Fibroblast of lung (primary cell): Measurements from ENCODE around the gene CD160. TPM values are rescaled to one million over a fixed set of nuclear protein-coding genes. Genes with fewer than 3 reads are reported as not detected.
"Not testable (repeated sequence)": the region's sequence is repeated elsewhere in the genome, so short reads cannot be mapped to it uniquely, and the experiment has no call there.

Experiments used
- DNase-seq, 2 donors: peaks; one replicate each; pipeline versions ENCODE4 v3.0.0 to v3.0.0-alpha.2; 2010; ENCODE audit warnings: low read depth in 2 of 2
- H2AFZ ChIP-seq: 2 replicates; pipeline ENCODE4 v1.5.1; 2012; ENCODE audit warnings: low read length, control low read depth, inconsistent platforms
- H3K27ac ChIP-seq: 2 replicates; pipeline ENCODE4 v1.5.1; 2011; ENCODE audit warnings: low read length, control low read depth; ENCODE audit not compliant: insufficient read depth
- H3K27me3 ChIP-seq: 2 replicates; pipeline ENCODE4 v1.5.1; 2011; ENCODE audit warnings: mild to moderate bottlenecking, low read length; ENCODE audit not compliant: control insufficient read depth, insufficient read depth
- H3K36me3 ChIP-seq: 2 replicates; pipeline ENCODE4 v1.5.1; 2011; ENCODE audit warnings: low read length; ENCODE audit not compliant: control insufficient read depth, insufficient read depth
- H3K4me1 ChIP-seq: 2 replicates; pipeline ENCODE4 v1.5.1; 2011; ENCODE audit warnings: low read length; ENCODE audit not compliant: control insufficient read depth, insufficient read depth; ENCODE audit errors: extremely low read depth
- H3K4me2 ChIP-seq: 2 replicates; pipeline ENCODE4 v1.5.1; 2011; ENCODE audit warnings: low read length, control low read depth; ENCODE audit not compliant: insufficient read depth; ENCODE audit errors: extremely low read depth
- H3K4me3 ChIP-seq, 4 experiments: fragments of 200-600 bp in 1 of 4; sonication (generic) in 1 of 4; replicated peaks in 1 of 4; 2 replicates each; pipeline ENCODE4 v1.5.1; 2011 to 2016; ENCODE audit warnings: low read length in 4 of 4, low read depth in 3 of 4, mild to moderate bottlenecking in 3 of 4, control low read depth in 2 of 4, inconsistent platforms in 1 of 4, mixed read lengths in 1 of 4; ENCODE audit not compliant: insufficient read depth in 1 of 4; ENCODE audit errors: control extremely low read depth in 1 of 4
- H3K79me2 ChIP-seq: 2 replicates; pipeline ENCODE4 v1.5.1; 2012; ENCODE audit warnings: mild to moderate bottlenecking, low read length, inconsistent platforms; ENCODE audit not compliant: control insufficient read depth, insufficient read depth
- H3K9ac ChIP-seq: 2 replicates; pipeline ENCODE4 v1.5.1; 2011; ENCODE audit warnings: mild to moderate bottlenecking, low read length, control low read depth; ENCODE audit not compliant: insufficient read depth
- H3K9me3 ChIP-seq: 2 replicates; pipeline ENCODE4 v1.5.1; 2012; ENCODE audit warnings: low read depth, low read length; ENCODE audit not compliant: control insufficient read depth, insufficient read depth
- H4K20me1 ChIP-seq: 2 replicates; pipeline ENCODE4 v1.5.1; 2011; ENCODE audit warnings: low read length; ENCODE audit not compliant: control insufficient read depth, insufficient read depth; ENCODE audit errors: extremely low read depth
- CTCF ChIP-seq, 2 donors: IDR thresholded peaks in 1 of 2; conservative IDR thresholded peaks in 1 of 2; 1 replicate in 1 of 2; 2 replicates in 1 of 2; pipeline ENCODE4 v1.5.1; 2011 to 2012; ENCODE audit warnings: low read length in 2 of 2, control low read depth in 1 of 2, inconsistent platforms in 1 of 2, low read depth in 1 of 2, mild to moderate bottlenecking in 1 of 2
- EZH2 ChIP-seq: IDR thresholded peaks from 2 replicates; pipeline ENCODE4 v1.5.1; 2012; ENCODE audit warnings: low read length, control low read depth, mild to moderate bottlenecking; ENCODE audit errors: missing control alignments
- polyA plus RNA-seq, 2 donors: library from polyadenylated mRNA; depleted of rRNA in 1 of 2; stranded (reverse) in 1 of 2; unstranded in 1 of 2; fragments of >200 nt; gene quantifications; 2 replicates each; pipeline ENCODE4 v1.2.1, GENCODE V29; 2011 to 2012; ENCODE audit warnings: missing spikeins in 1 of 2
- total RNA-seq: library from RNA; depleted of rRNA; stranded (reverse); fragments of >200 nt; gene quantifications from 2 replicates; pipeline ENCODE4 v1.2.1, GENCODE V29; 2014

CD160 gene
- total and polyA plus RNA-seq, 2 donors (not counting 1 experiment from before 2014, with no cell fraction given), result not detected

GRCh38 chr1:145759721-145760120, 40.4 kb downstream of the CD160 start:
- Histone ChIP-seq H4K20me1 (no peaks in the 10 kb centered on the region), H3K4me1 (no peaks in the 10 kb centered on the region), H3K79me2 (no peaks in the 10 kb centered on the region), H2AFZ (no peak overlapping the region), H3K36me3 (peaks cover 3% of the 10 kb centered on the region), H3K4me2 (no peak overlapping the region), H3K4me3 (no peak overlapping the region), H3K27ac (no peak overlapping the region), H3K9me3 (no peaks in the 10 kb centered on the region), H3K27me3 (no peaks in the 10 kb centered on the region), H3K9ac (no peak overlapping the region)
- no peak for DNase-seq
- TF ChIP-seq CTCF (conservative IDR thresholded peaks at IDR 0.05 in 1 of 2, IDR thresholded peaks at IDR 0.05 in 1 of 2; ENCODE audit: low read depth in 1 of 2, low read length in 2 of 2) (no peak), EZH2 (no peak)

DNA sequence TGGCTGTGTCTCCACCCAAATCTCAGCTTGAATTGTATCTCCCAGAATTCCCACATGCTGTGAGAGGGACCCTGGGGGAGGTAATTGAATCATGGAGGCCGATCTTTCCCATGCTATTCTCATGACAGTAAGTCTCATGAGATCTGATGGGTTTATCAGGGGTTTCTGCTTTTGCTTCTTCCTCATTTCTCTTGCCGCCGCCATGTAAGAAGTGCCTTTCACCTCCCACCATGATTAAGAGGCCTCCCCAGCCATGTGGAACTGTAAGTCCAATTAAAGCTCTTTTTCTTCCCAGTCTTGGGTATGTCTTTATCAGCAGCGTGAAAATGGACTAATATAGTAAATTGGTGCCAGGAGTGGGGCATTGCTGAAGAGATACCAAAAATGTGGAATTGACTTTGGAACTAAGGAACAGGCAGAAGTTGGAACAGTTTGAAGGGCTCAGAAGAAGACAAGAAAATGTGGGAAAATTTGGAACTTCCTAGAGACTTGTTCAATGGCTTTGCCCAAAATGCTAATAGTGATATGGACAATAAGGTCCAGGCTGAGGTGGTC, 41.2 kb downstream of the CD160 start:
- not testable (repeated sequence) for DNase-seq, H4K20me1 ChIP-seq, H3K4me1 ChIP-seq, H2AFZ ChIP-seq, H3K4me3 ChIP-seq, H3K36me3 ChIP-seq, H3K27ac ChIP-seq, H3K79me2 ChIP-seq, H3K27me3 ChIP-seq, H3K9me3 ChIP-seq, H3K9ac ChIP-seq, H3K4me2 ChIP-seq

DNA sequence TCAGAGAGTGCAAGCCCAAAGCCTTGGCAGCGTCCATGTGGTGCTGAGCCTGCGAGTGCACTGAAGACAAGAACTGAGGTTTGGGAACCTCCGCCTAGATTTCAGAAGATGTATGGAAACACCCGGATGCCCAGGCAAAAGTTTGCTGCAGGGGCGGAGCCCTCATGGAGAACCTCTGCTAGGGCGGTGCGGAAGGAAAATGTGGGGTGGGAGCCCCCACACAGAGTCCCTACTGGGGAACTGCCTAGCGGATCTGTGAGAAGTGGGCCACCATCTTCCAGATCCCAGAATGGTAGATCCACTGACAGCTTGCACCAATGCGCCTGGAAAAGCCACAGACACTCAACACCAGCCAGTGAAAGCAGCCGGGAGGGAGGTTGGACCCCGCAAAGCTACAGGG, 42.2 kb downstream of the CD160 start:
- DNase-seq, H3K4me3 ChIP-seq, H3K4me2 ChIP-seq, H2AFZ ChIP-seq, H3K9ac ChIP-seq, H3K27me3 ChIP-seq, H3K79me2 ChIP-seq, H3K27ac ChIP-seq, H4K20me1 ChIP-seq, H3K4me1 ChIP-seq, H3K36me3 ChIP-seq, H3K9me3 ChIP-seq: not testable (repeated sequence)

- not testable (repeated sequence) for H3K79me2 ChIP-seq, H3K36me3 ChIP-seq, H2AFZ ChIP-seq, H3K9me3 ChIP-seq, H3K27ac ChIP-seq, H3K9ac ChIP-seq, H3K4me2 ChIP-seq, H4K20me1 ChIP-seq, H3K4me3 ChIP-seq, DNase-seq, H3K27me3 ChIP-seq, H3K4me1 ChIP-seq
These were observed 42.7 kb downstream of the CD160 start for GRCh38 chr1:145762001-145762400.

DNA sequence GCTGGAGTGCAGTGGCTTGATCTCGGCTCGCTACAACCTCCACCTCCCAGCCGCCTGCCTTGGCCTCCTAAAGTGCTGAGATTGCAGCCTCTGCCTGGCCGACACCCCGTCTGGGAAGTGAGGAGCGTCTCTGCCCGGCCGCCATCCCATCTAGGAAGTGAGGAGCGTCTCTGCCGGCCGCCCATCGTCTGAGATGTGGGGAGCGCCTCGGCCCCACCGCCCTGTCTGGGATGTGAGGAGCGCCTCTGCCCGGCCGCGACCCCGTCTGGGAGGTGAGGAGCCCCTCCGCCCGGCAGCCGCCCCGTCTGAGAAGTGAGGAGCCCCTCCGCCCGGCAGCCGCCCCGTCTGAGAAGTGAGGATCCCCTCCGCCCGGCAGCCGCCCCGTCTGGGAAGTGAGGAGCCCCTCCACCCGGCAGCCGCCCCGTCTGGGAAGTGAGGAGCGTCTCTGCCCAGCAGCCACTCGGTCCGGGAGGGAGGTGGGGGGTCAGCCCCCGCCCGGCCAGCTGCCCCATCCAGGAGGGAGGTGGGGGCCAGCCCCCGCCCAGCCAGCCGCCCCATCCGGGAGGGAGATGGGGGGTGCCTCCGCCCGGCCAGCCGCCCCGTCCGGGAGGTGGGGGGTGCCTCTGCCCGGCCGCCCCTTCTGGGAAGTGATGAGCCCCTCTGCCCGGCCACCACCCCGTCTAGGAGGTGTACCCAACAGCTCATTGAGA, 45.1 kb downstream of the CD160 start:
- not testable (repeated sequence) for H3K4me3 ChIP-seq, H4K20me1 ChIP-seq, H3K4me1 ChIP-seq, H3K9me3 ChIP-seq, H3K27me3 ChIP-seq, H2AFZ ChIP-seq, H3K4me2 ChIP-seq, H3K36me3 ChIP-seq, H3K9ac ChIP-seq, DNase-seq, H3K79me2 ChIP-seq, H3K27ac ChIP-seq

GRCh38 chr1:145765127-145765526, 45.8 kb downstream of the CD160 start:
- not testable (repeated sequence) for H3K36me3 ChIP-seq, H4K20me1 ChIP-seq, H3K9me3 ChIP-seq, H3K4me2 ChIP-seq, H3K27ac ChIP-seq, H2AFZ ChIP-seq, H3K4me1 ChIP-seq, H3K79me2 ChIP-seq, H3K9ac ChIP-seq, H3K27me3 ChIP-seq, H3K4me3 ChIP-seq, DNase-seq
